Esophagus squamous epithelium (tissue), 4 donors: Measurements from ENCODE around the gene FZD4.

Experiments
- CTCF ChIP-seq, 6 experiments: fragments of 450-650 bp in 4 of 6; fragments of 200-600 bp in 2 of 6; sonication (generic) in 2 of 6; IDR thresholded peaks; one replicate each; pipeline ENCODE4 v1.5.1; 2016 to 2019; ENCODE audit warnings: antibody characterized with exemption in 6 of 6, mild to moderate bottlenecking in 4 of 6, moderate library complexity in 4 of 6
- POLR2A ChIP-seq, 4 donors: fragments of 450-650 bp; IDR thresholded peaks; one replicate each; pipeline ENCODE4 v1.6.1; 2017; ENCODE audit warnings: antibody characterized with exemption in 4 of 4, mild to moderate bottlenecking in 4 of 4, moderate library complexity in 3 of 4

GRCh38 chr11:86984701-86985100, 29.5 kb upstream of the FZD4 start:
- TF ChIP-seq CTCF (IDR thresholded peaks at IDR 0.05) (no peak), POLR2A (IDR thresholded peaks at IDR 0.05) (no peak)
